ENCODE results near the gene HHAT. TPM values are rescaled to one million over a fixed set of nuclear protein-coding genes. Genes with fewer than 3 reads are reported as not detected.

HHAT gene
- total RNA-seq, 4 donors from 2014 or later = 0.31 to 0.33 (median 0.33) TPM; not detected in 1

DNA sequence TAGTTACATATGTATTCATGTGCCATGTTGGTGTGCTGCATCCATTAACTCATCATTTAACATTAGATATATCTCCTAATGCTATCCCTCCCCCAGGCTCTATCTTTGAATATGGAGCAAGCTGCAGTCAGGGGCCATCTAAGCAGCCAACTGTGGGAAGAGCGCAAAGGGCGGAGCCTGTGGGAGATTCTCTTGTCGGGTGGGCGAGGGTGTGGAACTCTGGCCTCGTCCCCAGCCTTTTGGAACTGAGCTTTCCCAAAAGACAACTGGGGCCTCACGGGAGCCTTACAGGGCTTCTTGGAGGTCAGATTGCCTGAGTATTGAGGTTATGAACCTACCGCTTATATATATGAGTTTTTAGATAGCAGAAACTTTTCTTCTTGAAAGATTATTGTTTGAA lies 117.2 kb downstream of the HHAT start:
- Histone ChIP-seq H3K27ac (no peak overlapping the region), H3K4me1 (no peaks in the 10 kb centered on the region), H3K9me3 (no peaks in the 10 kb centered on the region), H3K36me3 (no peaks in the 10 kb centered on the region), H3K4me3 (no peak overlapping the region), H3K27me3 (no peaks in the 10 kb centered on the region)
- in situ Hi-C loops (cut with MboI; ENCODE audit: low sequenced_read_pairs in 4 of 4) = no loop called here
- intact Hi-C loops (cut with DNase I; ENCODE audit: low total_unique reads) = no loop called here
- ATAC-seq = no peak
- no peak for TF ChIP-seq POLR2A (IDR thresholded peaks at IDR 0.05)
- TF ChIP-seq, protein P1, sequence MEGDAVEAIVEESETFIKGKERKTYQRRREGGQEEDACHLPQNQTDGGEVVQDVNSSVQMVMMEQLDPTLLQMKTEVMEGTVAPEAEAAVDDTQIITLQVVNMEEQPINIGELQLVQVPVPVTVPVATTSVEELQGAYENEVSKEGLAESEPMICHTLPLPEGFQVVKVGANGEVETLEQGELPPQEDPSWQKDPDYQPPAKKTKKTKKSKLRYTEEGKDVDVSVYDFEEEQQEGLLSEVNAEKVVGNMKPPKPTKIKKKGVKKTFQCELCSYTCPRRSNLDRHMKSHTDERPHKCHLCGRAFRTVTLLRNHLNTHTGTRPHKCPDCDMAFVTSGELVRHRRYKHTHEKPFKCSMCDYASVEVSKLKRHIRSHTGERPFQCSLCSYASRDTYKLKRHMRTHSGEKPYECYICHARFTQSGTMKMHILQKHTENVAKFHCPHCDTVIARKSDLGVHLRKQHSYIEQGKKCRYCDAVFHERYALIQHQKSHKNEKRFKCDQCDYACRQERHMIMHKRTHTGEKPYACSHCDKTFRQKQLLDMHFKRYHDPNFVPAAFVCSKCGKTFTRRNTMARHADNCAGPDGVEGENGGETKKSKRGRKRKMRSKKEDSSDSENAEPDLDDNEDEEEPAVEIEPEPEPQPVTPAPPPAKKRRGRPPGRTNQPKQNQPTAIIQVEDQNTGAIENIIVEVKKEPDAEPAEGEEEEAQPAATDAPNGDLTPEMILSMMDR (IDR thresholded peaks at IDR 0.05 in 4 of 5, conservative IDR thresholded peaks at IDR 0.05 in 1 of 5) = no peak
- DNase-seq = no peak

- no peaks in the 10 kb centered on the region for H3K36me3 ChIP-seq
- in situ Hi-C loops (cut with MboI; ENCODE audit: low sequenced_read_pairs in 4 of 4) = no loop called here
- no peak overlapping the region for H3K4me3 ChIP-seq
- no peaks in the 10 kb centered on the region for H3K27me3 ChIP-seq
- intact Hi-C loops (cut with DNase I; ENCODE audit: low total_unique reads) = no loop called here
- ATAC-seq (no peak), DNase-seq (no peak)
- H3K27ac ChIP-seq = no peak overlapping the region
- TF ChIP-seq, protein P1 (IDR thresholded peaks at IDR 0.05 in 4 of 5, conservative IDR thresholded peaks at IDR 0.05 in 1 of 5) = no peak
- no peak for TF ChIP-seq POLR2A (IDR thresholded peaks at IDR 0.05)
- H3K4me1 ChIP-seq = no peaks in the 10 kb centered on the region
- no peaks in the 10 kb centered on the region for H3K9me3 ChIP-seq
Observed at GRCh38 chr1:210446479-210446878, 117.8 kb downstream of the HHAT start.

DNA sequence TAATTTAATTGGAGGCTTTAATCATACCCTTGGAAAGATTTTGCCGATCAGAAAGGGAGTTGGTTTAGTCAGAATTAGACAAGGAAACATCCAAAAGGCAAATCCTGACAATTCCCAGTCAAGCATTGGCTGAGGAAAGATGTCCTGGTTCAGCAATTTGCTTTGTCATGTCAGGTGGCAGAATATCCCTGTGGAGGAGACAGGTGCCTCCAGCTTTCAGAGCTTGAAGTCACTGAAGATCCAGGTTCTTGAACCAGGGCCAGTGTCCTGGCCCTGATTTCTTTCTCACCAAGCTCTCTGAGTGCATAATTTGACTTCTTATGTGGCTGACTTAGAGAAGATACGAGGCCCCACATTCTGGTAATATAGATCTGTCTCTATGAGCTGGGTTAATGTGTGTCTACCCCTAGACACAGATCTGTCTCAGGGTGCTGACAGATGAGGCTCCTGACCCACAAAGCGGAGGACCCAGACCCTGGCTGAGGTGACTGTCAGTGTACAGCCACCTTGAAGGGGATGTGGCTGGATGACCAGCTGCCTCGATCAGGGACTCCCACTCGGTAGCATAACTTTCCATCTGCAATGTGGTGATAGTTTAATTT lies 118.9 kb downstream of the HHAT start:
- Histone ChIP-seq H3K4me3 (no peak overlapping the region), H3K4me1 (no peaks in the 10 kb centered on the region), H3K27ac (no peak overlapping the region), H3K36me3 (no peaks in the 10 kb centered on the region), H3K9me3 (no peaks in the 10 kb centered on the region), H3K27me3 (no peaks in the 10 kb centered on the region)
- in situ Hi-C loops (cut with MboI; ENCODE audit: low sequenced_read_pairs in 4 of 4) (no loop called here), intact Hi-C loops (cut with DNase I; ENCODE audit: low total_unique reads) (no loop called here)
- DNase-seq (no peak), ATAC-seq (no peak)
- TF ChIP-seq, protein P1 (IDR thresholded peaks at IDR 0.05 in 4 of 5, conservative IDR thresholded peaks at IDR 0.05 in 1 of 5) = no peak
- TF ChIP-seq POLR2A (IDR thresholded peaks at IDR 0.05) = no peak

- intact Hi-C loops (cut with DNase I; ENCODE audit: low total_unique reads) (no loop called here), in situ Hi-C loops (cut with MboI; ENCODE audit: low sequenced_read_pairs in 4 of 4) (no loop called here)
- Histone ChIP-seq H3K27me3 (no peaks in the 10 kb centered on the region), H3K4me3 (no peak overlapping the region), H3K4me1 (no peaks in the 10 kb centered on the region), H3K36me3 (no peaks in the 10 kb centered on the region), H3K27ac (no peak overlapping the region), H3K9me3 (no peaks in the 10 kb centered on the region)
- ATAC-seq (no peak), DNase-seq (no peak)
- TF ChIP-seq POLR2A (IDR thresholded peaks at IDR 0.05) = no peak
- TF ChIP-seq, protein P1 (IDR thresholded peaks at IDR 0.05 in 4 of 5, conservative IDR thresholded peaks at IDR 0.05 in 1 of 5) = peak in 4 of 5 experiments; percentile 15 to 30 (median 20)
Observed at GRCh38 chr1:210448297-210448892, 119.7 kb downstream of the HHAT start.

All from gastrocnemius medialis (tissue), 4 donors.